ENCODE results near the gene HAPSTR1.

DNA sequence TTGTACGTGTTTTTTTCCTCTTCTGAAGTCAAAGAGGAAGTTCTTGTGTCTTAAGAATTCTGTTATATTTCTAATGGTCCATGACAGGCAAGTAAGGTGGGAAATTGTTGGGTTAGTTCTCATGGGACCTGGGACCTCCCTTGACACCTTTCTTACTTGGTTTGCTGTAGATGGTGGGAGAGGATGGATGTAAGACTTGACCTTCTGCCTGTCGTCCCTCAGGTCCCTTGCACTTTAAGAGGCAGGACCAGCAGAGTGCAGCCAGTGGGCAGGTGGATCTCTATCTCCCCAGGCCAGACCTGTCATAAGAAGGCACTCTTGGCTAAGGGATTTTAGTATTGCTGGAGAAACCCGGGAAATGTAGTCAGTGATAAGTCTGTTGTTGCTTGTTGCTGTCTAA, 12.1 kb downstream of the HAPSTR1 start:
- TF ChIP-seq, protein P1, sequence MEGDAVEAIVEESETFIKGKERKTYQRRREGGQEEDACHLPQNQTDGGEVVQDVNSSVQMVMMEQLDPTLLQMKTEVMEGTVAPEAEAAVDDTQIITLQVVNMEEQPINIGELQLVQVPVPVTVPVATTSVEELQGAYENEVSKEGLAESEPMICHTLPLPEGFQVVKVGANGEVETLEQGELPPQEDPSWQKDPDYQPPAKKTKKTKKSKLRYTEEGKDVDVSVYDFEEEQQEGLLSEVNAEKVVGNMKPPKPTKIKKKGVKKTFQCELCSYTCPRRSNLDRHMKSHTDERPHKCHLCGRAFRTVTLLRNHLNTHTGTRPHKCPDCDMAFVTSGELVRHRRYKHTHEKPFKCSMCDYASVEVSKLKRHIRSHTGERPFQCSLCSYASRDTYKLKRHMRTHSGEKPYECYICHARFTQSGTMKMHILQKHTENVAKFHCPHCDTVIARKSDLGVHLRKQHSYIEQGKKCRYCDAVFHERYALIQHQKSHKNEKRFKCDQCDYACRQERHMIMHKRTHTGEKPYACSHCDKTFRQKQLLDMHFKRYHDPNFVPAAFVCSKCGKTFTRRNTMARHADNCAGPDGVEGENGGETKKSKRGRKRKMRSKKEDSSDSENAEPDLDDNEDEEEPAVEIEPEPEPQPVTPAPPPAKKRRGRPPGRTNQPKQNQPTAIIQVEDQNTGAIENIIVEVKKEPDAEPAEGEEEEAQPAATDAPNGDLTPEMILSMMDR (IDR thresholded peaks at IDR 0.05 in 8 of 11, conservative IDR thresholded peaks at IDR 0.05 in 3 of 11): no peak
- no peak for TF ChIP-seq POLR2AphosphoS5 (IDR thresholded peaks at IDR 0.05)
- TF ChIP-seq POLR2A (IDR thresholded peaks at IDR 0.05): no peak

Measured in spleen (tissue), 7 donors.